ENCODE data around the gene SEC22C.

The SEC22C gene

DNA sequence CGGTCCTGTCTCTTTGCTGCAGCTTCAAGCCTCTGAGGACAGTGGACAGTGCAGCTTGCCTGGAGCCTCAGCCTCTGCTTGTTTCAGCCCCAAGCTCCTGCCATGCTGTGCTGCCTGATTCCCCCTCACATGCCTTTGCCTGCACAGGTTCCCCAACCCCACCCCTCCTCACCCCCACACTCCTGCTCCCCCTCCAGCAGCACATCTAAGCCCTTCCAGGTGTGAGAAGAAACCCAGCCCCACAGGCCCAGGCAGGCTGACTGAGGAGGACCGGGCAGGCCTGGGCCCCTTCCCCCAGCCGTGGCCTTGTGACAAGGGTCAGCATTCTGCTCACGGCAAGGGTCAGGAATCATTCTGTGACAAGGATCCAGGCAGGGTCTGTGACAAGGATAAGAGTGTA is 56.6 kb downstream of the SEC22C start:
- Histone ChIP-seq H3K9ac (ENCODE audit: low read length) (no peak overlapping the region), H3K79me1 (ENCODE audit: low read length) (no peaks in the 10 kb centered on the region), H3K27me3 (ENCODE audit: insufficient read depth, low read length) (no peaks in the 10 kb centered on the region), H2BK12ac (ENCODE audit: low read length) (no peak overlapping the region), H3K4me3 (ENCODE audit: low read depth, low read length) (no peak overlapping the region), H2AK5ac (ENCODE audit: low read length) (no peak overlapping the region), H3K36me3 (ENCODE audit: control insufficient read depth in 1 of 2, insufficient read depth in 2 of 2, low read length in 2 of 2) (no peaks in the 10 kb centered on the region), H2BK120ac (ENCODE audit: insufficient read depth, low read length, poor library complexity) (no peak overlapping the region), H4K12ac (ENCODE audit: low read depth, low read length) (no peak overlapping the region), H3K4me2 (ENCODE audit: low read length) (no peak overlapping the region), H2AFZ (ENCODE audit: insufficient read depth, low read length, poor library complexity) (no peak overlapping the region), H4K8ac (ENCODE audit: low read depth, low read length) (no peak overlapping the region), H2BK5ac (ENCODE audit: low read depth, low read length, poor library complexity) (no peak overlapping the region), H3K4ac (ENCODE audit: low read depth, low read length) (no peak overlapping the region), H3K14ac (ENCODE audit: low read length) (no peak overlapping the region), H3K18ac (ENCODE audit: low read length) (no peak overlapping the region), H3K9me3 (ENCODE audit: insufficient read depth, low read depth, low read length) (peaks cover 1% of the 10 kb centered on the region), H3K27ac (ENCODE audit: low read depth, low read length) (no peak overlapping the region), H4K91ac (ENCODE audit: low read depth, low read length) (no peak overlapping the region), H3K23ac (ENCODE audit: low read length) (no peak overlapping the region), H3K4me1 (ENCODE audit: control insufficient read depth in 1 of 2, insufficient read depth in 2 of 2, low read length in 2 of 2) (no peaks in the 10 kb centered on the region), H3K79me2 (ENCODE audit: control insufficient read depth, insufficient read depth, low read length, poor library complexity) (no peaks in the 10 kb centered on the region)
- WGBS (ENCODE audit: extremely low coverage, insufficient coverage, insufficient read length): no CpG with 5 or more reads among the region's 4 CpGs
- no peak for DNase-seq

- H3K14ac ChIP-seq (ENCODE audit: low read length): no peak overlapping the region
- H2BK5ac ChIP-seq (ENCODE audit: low read depth, low read length, poor library complexity): no peak overlapping the region
- no peak overlapping the region for H2AFZ ChIP-seq (ENCODE audit: insufficient read depth, low read length, poor library complexity)
- no peak overlapping the region for H4K12ac ChIP-seq (ENCODE audit: low read depth, low read length)
- no peak for DNase-seq
- no peak overlapping the region for H3K4me3 ChIP-seq (ENCODE audit: low read depth, low read length)
- WGBS (ENCODE audit: extremely low coverage, insufficient coverage, insufficient read length): no CpG with 5 or more reads among the region's 3 CpGs
- H3K36me3 ChIP-seq (ENCODE audit: control insufficient read depth in 1 of 2, insufficient read depth in 2 of 2, low read length in 2 of 2): no peaks in the 10 kb centered on the region
- no peak overlapping the region for H2BK120ac ChIP-seq (ENCODE audit: insufficient read depth, low read length, poor library complexity)
- H3K9ac ChIP-seq (ENCODE audit: low read length): no peak overlapping the region
- H3K79me2 ChIP-seq (ENCODE audit: control insufficient read depth, insufficient read depth, low read length, poor library complexity): no peaks in the 10 kb centered on the region
- no peak overlapping the region for H3K4me2 ChIP-seq (ENCODE audit: low read length)
- peaks cover 1% of the 10 kb centered on the region for H3K9me3 ChIP-seq (ENCODE audit: insufficient read depth, low read depth, low read length)
- no peak overlapping the region for H2AK5ac ChIP-seq (ENCODE audit: low read length)
- H2BK12ac ChIP-seq (ENCODE audit: low read length): no peak overlapping the region
- no peak overlapping the region for H4K91ac ChIP-seq (ENCODE audit: low read depth, low read length)
- H3K27ac ChIP-seq (ENCODE audit: low read depth, low read length): no peak overlapping the region
- H3K27me3 ChIP-seq (ENCODE audit: insufficient read depth, low read length): no peaks in the 10 kb centered on the region
- H3K18ac ChIP-seq (ENCODE audit: low read length): no peak overlapping the region
- H3K4ac ChIP-seq (ENCODE audit: low read depth, low read length): no peak overlapping the region
- no peaks in the 10 kb centered on the region for H3K79me1 ChIP-seq (ENCODE audit: low read length)
- H3K4me1 ChIP-seq (ENCODE audit: control insufficient read depth in 1 of 2, insufficient read depth in 2 of 2, low read length in 2 of 2): no peaks in the 10 kb centered on the region
- H4K8ac ChIP-seq (ENCODE audit: low read depth, low read length): no peak overlapping the region
- H3K23ac ChIP-seq (ENCODE audit: low read length): no peak overlapping the region
Measured at GRCh38 chr3:42524751-42525150, 57.0 kb downstream of the SEC22C start.

DNA sequence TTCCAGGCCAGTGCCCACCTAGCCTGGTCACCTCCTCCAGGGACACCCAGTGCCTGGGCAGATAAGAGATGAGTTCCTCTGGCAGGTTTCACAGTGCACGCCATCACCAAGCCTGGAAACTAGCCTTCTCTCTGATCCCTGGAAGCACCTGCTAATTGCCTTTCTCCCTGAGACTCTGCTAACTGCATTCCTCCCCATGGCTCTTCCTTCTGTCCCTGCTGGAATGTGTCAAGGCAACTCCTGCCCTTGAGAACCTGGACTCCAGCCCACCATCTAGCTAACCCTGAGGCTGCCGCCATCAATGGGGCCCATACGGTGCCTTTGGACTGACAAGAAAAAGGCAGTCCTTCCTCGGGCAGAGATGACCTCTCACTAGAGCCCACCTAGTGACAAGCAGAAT is 60.9 kb downstream of the SEC22C start:
- H2BK120ac ChIP-seq (ENCODE audit: insufficient read depth, low read length, poor library complexity): no peak overlapping the region

GRCh38 chr3:42520336-42520735 is 61.4 kb downstream of the SEC22C start:
- H4K12ac ChIP-seq (ENCODE audit: low read depth, low read length): no peak overlapping the region
- peaks cover 1% of the 10 kb centered on the region for H3K9me3 ChIP-seq (ENCODE audit: insufficient read depth, low read depth, low read length)
- DNase-seq: no peak
- H4K91ac ChIP-seq (ENCODE audit: low read depth, low read length): no peak overlapping the region
- no peak overlapping the region for H3K14ac ChIP-seq (ENCODE audit: low read length)
- H3K23ac ChIP-seq (ENCODE audit: low read length): no peak overlapping the region
- H3K27ac ChIP-seq (ENCODE audit: low read depth, low read length): no peak overlapping the region
- no peak overlapping the region for H2AK5ac ChIP-seq (ENCODE audit: low read length)
- H3K9ac ChIP-seq (ENCODE audit: low read length): no peak overlapping the region
- H3K4me3 ChIP-seq (ENCODE audit: low read depth, low read length): no peak overlapping the region
- no peak overlapping the region for H3K4ac ChIP-seq (ENCODE audit: low read depth, low read length)
- H4K8ac ChIP-seq (ENCODE audit: low read depth, low read length): no peak overlapping the region
- H3K79me2 ChIP-seq (ENCODE audit: control insufficient read depth, insufficient read depth, low read length, poor library complexity): no peaks in the 10 kb centered on the region
- H3K27me3 ChIP-seq (ENCODE audit: insufficient read depth, low read length): no peaks in the 10 kb centered on the region
- H3K4me2 ChIP-seq (ENCODE audit: low read length): no peak overlapping the region
- no peak overlapping the region for H2BK5ac ChIP-seq (ENCODE audit: low read depth, low read length, poor library complexity)
- H3K36me3 ChIP-seq (ENCODE audit: control insufficient read depth in 1 of 2, insufficient read depth in 2 of 2, low read length in 2 of 2): no peaks in the 10 kb centered on the region
- H2BK12ac ChIP-seq (ENCODE audit: low read length): no peak overlapping the region
- H3K79me1 ChIP-seq (ENCODE audit: low read length): no peaks in the 10 kb centered on the region
- no peaks in the 10 kb centered on the region for H3K4me1 ChIP-seq (ENCODE audit: control insufficient read depth in 1 of 2, insufficient read depth in 2 of 2, low read length in 2 of 2)
- H2BK120ac ChIP-seq (ENCODE audit: insufficient read depth, low read length, poor library complexity): no peak overlapping the region
- no peak overlapping the region for H2AFZ ChIP-seq (ENCODE audit: insufficient read depth, low read length, poor library complexity)
- H3K18ac ChIP-seq (ENCODE audit: low read length): no peak overlapping the region
- 100% methylated on average over 2 of the region's 4 CpGs for WGBS (ENCODE audit: extremely low coverage, insufficient coverage, insufficient read length)

More for the DNA sequence above, 60.9 kb downstream of the SEC22C start:
- Histone ChIP-seq H4K12ac (ENCODE audit: low read depth, low read length) (no peak overlapping the region), H3K4ac (ENCODE audit: low read depth, low read length) (no peak overlapping the region), H3K27me3 (ENCODE audit: insufficient read depth, low read length) (no peaks in the 10 kb centered on the region), H4K91ac (ENCODE audit: low read depth, low read length) (no peak overlapping the region), H3K4me2 (ENCODE audit: low read length) (no peak overlapping the region), H4K8ac (ENCODE audit: low read depth, low read length) (no peak overlapping the region), H3K4me1 (ENCODE audit: control insufficient read depth in 1 of 2, insufficient read depth in 2 of 2, low read length in 2 of 2) (no peaks in the 10 kb centered on the region), H3K79me1 (ENCODE audit: low read length) (no peaks in the 10 kb centered on the region), H3K4me3 (ENCODE audit: low read depth, low read length) (no peak overlapping the region), H2AK5ac (ENCODE audit: low read length) (no peak overlapping the region), H3K23ac (ENCODE audit: low read length) (no peak overlapping the region), H2BK12ac (ENCODE audit: low read length) (no peak overlapping the region), H3K9me3 (ENCODE audit: insufficient read depth, low read depth, low read length) (peaks cover 1% of the 10 kb centered on the region), H3K9ac (ENCODE audit: low read length) (no peak overlapping the region), H3K36me3 (ENCODE audit: control insufficient read depth in 1 of 2, insufficient read depth in 2 of 2, low read length in 2 of 2) (no peaks in the 10 kb centered on the region), H3K27ac (ENCODE audit: low read depth, low read length) (no peak overlapping the region), H2BK5ac (ENCODE audit: low read depth, low read length, poor library complexity) (no peak overlapping the region), H3K14ac (ENCODE audit: low read length) (no peak overlapping the region), H3K79me2 (ENCODE audit: control insufficient read depth, insufficient read depth, low read length, poor library complexity) (no peaks in the 10 kb centered on the region), H3K18ac (ENCODE audit: low read length) (no peak overlapping the region), H2AFZ (ENCODE audit: insufficient read depth, low read length, poor library complexity) (no peak overlapping the region)
- DNase-seq: no peak
- WGBS (ENCODE audit: extremely low coverage, insufficient coverage, insufficient read length): no CpG with 5 or more reads among the region's 4 CpGs

All from trophoblast cell (in vitro differentiated cells and primary cell).